ENCODE results near the gene ARHGAP4. TPM values are rescaled to one million over a fixed set of nuclear protein-coding genes. Genes with fewer than 3 reads are reported as not detected.
A peak's percentile ranks its signal among the peaks of the same experiment; 100 is the strongest.

The ARHGAP4 gene
- total and polyA plus RNA-seq, 10 donors: 176 to 713 (median 269) TPM

DNA sequence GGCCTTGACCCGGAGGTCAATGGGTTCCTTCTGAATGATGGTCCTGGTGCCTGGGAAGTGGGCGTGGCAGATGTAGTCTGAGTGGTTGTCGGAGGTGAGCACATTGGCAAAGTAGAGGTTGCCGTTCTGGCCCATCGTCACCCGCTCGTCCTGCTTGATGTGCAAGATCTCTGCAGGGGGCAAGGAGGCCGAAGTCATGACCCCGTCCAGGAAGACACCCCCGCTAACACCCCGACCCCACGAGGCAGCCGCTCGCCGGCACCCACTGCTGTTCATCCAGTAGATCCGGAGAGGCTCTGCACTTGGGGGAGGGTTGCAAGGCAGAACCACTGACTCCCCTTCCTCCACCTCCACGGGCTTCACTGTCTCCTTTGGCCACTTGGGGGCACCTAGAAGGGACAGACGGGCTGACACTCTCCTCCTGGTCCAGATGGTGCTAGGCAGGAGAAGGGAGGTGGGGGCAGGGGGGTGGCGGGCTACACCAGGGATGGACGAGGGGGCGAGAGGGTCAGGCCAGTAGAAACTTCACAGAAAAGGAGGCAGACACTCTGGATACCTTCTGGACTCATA lies 55.2 kb downstream of the ARHGAP4 start:
- Histone ChIP-seq H3K9me3 (no peaks in the 10 kb centered on the region), H3K27me3 (replicated peaks in 1 of 7) (peaks cover 0 to 38% (median 10%) of the 10 kb centered on the region in 7 donors), H3K27ac (no peak overlapping the region), H3K36me3 (no peaks in the 10 kb centered on the region), H3K4me1 (no peaks in the 10 kb centered on the region), H3K4me3 (no peak overlapping the region)
- TF ChIP-seq POLR2A (IDR thresholded peaks at IDR 0.05) (no peak), POLR2AphosphoS5 (IDR thresholded peaks at IDR 0.05) (no peak), CTCF (IDR thresholded peaks at IDR 0.05 in 8 of 11, conservative IDR thresholded peaks at IDR 0.05 in 3 of 11) (no peak)
- WGBS, 5 donors: 52 to 64% (median 63%) methylated on average over 4 to 21 of the region's 21 CpGs
- intact Hi-C loops (cut with DNase I; ENCODE audit: low total_unique reads): no loop called here
- peak; percentile 51 for DNase-seq

GRCh38 chrX:153870288-153870690 lies 55.8 kb downstream of the ARHGAP4 start:
- H3K27ac ChIP-seq: no peak overlapping the region
- 63 to 86% (median 81%) methylated on average over 5 to 11 of the region's 11 CpGs for WGBS, 5 donors
- intact Hi-C loops (cut with DNase I; ENCODE audit: low total_unique reads): no loop called here
- no peaks in the 10 kb centered on the region for H3K36me3 ChIP-seq
- H3K27me3 ChIP-seq (replicated peaks in 1 of 7): peaks cover 0 to 32% (median 6%) of the 10 kb centered on the region in 7 donors
- H3K4me1 ChIP-seq: no peaks in the 10 kb centered on the region
- TF ChIP-seq POLR2AphosphoS5 (IDR thresholded peaks at IDR 0.05): no peak
- TF ChIP-seq CTCF (IDR thresholded peaks at IDR 0.05 in 8 of 11, conservative IDR thresholded peaks at IDR 0.05 in 3 of 11): no peak
- no peak for TF ChIP-seq POLR2A (IDR thresholded peaks at IDR 0.05)
- no peak overlapping the region for H3K4me3 ChIP-seq
- peak; percentile 59 for DNase-seq
- no peaks in the 10 kb centered on the region for H3K9me3 ChIP-seq

GRCh38 chrX:153869473-153870287 lies 56.4 kb downstream of the ARHGAP4 start:
- Histone ChIP-seq H3K27me3 (replicated peaks in 1 of 7) (peaks cover 0 to 29% (median 6%) of the 10 kb centered on the region in 7 donors), H3K27ac (no peak overlapping the region), H3K4me3 (no peak overlapping the region), H3K36me3 (no peaks in the 10 kb centered on the region), H3K9me3 (no peaks in the 10 kb centered on the region), H3K4me1 (no peaks in the 10 kb centered on the region)
- 79 to 91% (median 88%) methylated on average over 19 to 31 of the region's 31 CpGs; no CpG with 5 or more reads in 1 of the 5 donors for WGBS, 5 donors
- intact Hi-C loops (cut with DNase I; ENCODE audit: low total_unique reads): no loop called here
- DNase-seq: peak; percentile 69
- TF ChIP-seq CTCF (IDR thresholded peaks at IDR 0.05 in 8 of 11, conservative IDR thresholded peaks at IDR 0.05 in 3 of 11) (no peak), POLR2A (IDR thresholded peaks at IDR 0.05) (no peak), POLR2AphosphoS5 (IDR thresholded peaks at IDR 0.05) (no peak)
